ENCODE measurements around the gene PKP2.

DNA sequence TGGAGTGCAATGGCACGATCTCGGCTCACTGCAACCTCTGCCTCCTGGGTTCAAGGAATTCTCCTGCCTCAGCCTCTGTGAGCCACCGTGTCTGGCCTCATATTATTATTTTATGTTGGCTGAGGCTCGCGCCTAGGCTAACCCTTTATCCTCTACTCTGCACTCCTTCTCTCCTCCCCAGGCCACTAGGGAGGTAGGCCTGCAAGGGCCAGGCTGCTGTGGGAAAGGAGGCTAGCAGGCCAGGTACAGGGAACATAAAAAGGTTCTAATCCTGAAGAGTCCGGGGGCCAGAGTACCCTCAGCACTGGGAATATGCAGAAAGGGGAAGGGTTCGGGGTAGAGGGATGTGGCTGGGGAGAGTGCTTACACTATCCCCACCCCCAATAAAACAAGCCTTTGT is 14.9 kb downstream of the PKP2 start:
- TF ChIP-seq CTCF (IDR thresholded peaks at IDR 0.05) (no peak), POLR2A (IDR thresholded peaks at IDR 0.05) (no peak)
